Stimulated activated CD4-positive, alpha-beta T cell treated with anti-CD3 and anti-CD28 coated beads, Interleukin-2, amount 100 ng/mL, for 24 hours (primary cell): ENCODE results near the gene DKKL1.

Source experiments
- DNase-seq, 2 donors: peaks; one replicate each; pipeline ENCODE4 v3.0.0-alpha.2; 2020

DKKL1 gene

DNA sequence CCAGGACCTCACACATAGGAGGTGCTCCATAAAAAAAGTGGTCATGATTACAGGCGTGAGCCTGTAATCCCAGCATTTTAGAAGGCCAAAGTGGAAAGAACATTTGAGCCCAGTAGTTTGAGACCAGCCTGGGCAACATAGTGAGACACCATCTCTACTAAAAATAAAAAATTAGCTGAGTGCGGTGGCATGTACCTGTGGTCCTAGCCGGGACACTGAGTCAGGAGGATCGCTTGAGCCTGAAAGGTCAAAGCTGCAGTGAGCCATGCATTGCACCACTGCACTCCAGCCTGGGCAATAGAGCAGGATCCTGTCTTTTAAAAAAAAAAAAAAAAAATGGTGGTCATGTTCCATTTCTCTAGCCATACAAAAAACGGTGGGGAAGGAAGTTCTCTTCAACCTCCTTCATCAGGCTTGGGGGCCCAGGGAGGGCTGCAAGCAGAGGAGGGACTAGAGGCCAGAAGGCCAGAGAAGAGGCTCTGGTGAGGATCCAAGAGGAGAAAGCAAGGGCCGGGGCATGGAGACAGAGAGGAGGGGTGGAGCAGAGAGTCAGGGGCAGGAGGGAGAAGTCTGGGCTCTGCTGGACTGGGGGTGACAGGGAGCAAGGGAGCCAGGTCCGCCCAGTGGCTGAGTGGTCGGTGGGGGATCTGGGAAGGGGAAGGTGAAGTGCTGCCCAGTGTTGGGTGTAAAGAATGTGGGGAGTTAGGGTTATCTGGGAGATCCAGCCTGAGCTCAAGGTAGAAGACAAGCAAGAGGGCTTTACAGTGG, 33.2 kb downstream of the DKKL1 start:
- no peak for DNase-seq

DNA sequence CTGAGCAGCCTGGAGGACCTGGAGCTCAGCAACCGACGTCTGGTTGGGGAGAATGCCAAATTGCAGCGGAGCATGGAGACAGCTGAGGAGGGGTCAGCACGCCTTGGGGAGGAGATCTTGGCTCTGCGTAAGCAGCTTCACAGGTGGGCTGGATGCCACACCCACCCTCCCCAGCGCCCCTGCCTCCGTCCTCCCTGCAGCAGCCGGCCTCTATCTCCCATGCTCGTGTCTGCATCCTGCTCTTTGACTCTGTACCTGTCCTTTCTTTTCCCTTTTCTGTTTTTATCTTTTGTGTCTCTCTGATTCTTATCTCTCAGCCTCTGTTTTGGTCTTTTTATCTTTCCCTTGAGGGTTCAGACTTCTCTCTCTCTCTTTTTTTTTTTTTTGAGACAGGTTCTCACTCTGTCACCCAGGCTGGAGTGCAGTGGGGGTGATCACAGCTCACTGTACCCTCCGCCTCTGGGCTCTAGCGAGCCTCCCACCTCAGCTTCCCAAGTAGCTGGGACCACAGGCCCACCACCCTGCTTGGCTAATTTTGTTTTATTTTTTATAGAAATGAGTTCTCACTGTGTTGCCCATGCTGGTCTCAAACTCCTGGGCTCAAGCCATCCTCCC, 34.4 kb downstream of the DKKL1 start:
- DNase-seq: no peak

DNA sequence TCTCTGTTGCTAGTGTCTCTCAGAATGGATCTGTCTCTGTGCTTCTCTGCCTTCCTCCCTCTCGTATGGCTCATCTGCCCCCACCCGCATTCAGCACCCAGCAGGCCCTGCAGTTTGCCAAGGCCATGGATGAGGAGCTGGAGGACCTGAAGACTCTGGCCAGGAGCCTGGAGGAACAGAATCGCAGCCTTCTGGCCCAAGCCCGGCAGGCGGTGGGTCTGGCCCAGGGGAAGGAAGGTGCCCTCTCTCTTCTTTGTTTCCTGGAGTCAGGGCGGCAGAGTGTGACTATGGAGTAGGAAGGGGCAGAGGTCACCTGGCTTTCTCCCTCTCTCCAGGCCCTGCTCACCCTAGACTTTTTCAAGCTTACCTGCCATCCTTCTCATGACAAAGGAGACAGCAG, 35.3 kb downstream of the DKKL1 start:
- DNase-seq: no peak

DNA sequence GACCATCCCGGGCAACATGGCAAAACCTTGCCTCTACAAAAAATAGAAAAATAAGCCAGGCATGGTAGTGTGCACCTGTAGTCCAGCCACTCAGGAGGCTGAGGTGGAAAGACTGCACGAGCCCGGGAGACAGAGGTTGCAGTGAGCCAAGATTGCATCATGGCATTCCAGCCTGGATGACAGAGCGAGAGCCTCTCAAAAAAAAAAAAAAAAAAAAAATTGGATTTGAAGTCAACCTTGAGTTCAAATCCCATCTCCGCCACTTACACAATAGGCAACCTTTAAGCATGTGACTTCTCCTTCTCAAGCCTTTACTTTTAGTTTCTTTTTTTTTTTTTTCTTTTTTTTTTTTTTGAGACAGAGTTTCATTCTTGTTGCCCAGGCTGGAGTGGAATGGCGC, 36.4 kb downstream of the DKKL1 start:
- DNase-seq: no peak

DNA sequence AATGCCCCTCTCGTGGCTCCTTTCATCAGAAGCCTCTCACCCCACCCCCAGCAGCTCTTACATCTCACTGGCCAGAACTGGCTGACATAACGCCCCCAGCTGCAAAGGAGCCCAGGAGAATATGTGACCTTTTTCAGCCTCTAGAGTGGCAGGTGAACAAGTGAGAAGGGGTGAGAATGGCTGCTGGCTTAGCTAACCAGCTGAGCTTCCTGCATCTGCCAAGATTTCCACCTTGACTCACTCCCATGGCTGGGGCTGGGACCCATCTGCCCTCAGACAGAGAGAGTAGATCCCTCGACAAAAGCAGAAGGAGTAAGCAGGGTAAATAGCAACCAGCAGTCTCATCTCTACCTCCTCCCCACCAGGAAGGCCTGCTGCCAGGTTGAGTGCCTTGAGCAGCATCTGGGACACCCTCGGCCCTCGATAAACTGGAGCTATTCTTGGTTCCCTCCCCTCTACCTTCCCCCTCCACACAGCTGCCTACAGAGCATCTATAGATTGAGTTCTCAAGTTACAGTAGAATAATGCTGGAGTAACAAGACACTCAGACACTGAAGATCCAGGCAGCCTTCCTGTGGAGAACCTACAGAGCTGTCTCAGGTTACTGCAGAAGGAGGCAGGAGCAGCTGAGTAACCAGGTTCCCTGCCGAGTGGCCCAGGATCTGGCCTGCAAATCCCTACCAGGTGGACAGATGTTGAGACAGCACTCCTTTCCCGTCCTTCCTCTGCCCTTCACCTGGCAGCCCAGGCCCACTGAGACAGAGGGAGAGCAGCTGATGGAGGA, 39.9 kb downstream of the DKKL1 start:
- no peak for DNase-seq

DNA sequence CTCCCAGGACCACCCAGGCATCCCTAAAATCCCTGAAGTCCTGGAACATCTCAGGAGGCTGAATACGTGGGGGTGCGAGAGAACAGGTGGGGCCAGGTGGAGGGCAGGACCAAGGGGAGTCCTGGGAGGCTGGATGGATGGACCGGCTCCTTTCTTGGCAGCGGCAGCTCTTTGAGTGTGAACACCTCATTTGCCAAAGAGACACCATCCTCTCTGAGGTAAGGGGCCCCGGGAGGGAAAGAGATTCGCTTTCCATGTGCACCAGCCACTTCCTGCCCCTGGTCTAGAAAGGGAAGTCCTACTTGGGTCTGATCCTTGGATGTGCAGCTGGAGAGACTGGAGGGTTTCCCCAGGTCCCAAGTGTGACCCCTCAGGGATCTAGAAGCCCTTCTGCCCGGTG, 43.4 kb downstream of the DKKL1 start:
- DNase-seq: no peak

DNA sequence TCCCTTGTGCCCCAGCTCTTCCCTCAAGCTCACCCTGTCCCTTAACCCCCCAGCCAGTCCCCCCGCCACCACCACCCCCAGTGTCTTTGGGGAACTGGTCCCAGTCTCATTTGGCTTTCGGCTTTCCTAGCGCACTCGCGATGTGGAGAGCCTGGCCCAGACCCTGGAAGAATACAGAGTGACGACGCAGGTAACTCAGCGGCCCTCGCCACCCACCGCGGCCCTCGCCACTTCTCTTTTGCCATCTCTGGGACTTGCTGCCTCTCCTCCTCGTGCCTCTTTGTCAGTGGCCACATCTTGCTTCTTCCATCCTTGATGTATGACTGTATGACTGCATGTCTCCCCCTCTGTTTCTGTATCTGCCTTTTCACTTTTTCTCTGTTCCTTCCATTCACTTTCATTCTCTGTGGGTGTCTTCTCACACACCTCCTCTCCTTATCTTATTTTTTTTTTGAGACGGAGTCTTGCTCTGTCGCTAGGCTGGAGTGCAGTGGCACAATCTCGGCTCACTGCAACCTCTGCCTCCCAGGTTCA, 43.9 kb downstream of the DKKL1 start:
- DNase-seq: no peak

DNA sequence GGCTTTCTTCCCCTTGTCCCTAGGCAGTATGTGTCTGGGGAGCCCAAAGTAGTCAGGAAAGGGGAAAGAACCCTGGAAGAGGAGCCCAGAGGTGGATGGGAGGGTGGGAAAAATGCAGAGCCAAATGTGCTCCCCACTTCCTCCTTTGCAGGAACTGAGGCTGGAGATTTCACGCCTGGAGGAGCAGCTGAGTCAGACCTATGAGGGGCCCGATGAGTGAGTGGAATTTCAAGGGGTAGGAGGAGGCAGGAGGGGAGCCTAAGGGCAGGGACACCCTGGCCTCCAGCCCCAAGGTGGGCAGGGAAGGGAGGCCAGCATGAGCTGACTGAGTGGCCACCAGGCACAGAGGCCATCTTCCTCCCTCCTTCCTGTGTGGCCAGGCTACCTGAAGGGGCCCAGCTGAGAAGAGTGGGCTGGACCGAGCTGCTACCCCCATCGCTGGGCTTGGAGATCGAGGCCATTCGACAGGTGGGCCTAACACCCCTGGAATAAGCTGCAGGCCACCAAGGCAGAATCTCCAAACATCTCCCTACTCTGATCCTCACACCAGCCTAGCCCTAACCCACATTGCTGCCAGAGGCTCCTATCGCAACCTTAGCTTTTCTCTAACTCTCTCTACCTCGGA, 45.3 kb downstream of the DKKL1 start:
- DNase-seq: no peak

DNA sequence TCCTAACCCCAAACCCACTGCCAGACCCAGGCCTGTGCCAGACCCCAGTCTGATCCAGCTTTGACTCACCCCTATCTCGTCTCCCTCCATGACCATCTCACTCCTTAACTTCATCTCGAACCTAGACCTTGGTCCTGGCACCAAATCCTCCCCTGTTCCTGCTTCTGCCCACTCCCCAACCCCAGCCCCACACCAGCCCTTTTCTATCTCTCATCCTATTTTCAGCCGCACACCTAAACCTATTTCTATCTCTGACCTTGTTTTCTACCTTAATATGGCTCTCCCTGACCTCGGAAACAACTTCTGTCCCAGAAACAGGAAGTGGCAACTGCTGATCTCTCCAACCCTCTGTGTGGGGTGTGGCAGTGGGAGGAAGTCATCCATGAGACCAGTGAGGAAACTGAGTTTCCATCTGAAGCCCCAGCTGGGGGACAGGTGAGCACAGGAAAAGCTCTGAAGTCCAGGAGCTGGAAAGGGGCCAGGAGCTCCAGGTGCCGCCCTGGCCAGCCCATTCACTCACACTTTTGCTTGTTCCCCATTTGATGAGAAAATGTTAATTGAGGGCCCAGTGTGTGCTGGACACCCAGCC, 45.9 kb downstream of the DKKL1 start:
- DNase-seq: no peak

DNA sequence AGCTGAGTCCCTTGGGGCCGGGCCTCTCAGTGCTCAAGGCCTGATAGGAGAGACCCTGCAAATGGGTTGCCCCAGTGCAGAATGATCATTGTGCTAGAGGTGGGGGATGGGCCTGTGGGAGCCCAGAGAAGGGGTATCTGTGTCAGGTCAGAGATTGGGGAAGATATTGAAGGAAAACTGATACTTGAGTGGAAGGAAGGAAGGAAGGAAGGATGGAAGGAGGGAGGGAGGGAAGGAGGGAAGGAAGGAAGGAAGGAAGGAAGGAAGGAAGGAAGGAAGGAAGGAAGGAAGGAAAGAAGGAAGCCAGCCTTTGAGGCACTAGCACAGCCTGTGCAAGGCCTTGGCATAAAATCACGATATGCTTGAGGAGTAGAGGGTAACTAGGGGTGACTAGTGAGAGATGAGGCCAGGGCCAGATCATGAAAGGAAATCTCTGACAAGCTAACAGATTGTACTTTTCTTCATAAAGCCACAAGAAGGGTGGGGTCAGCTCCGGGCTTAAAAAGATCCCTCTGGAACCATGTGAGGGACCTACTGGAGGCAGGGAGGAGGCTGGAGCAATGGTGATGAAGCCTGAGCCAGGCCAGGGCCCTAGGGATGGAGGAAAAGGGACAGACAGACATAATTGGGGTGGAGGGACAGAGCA, 48.1 kb downstream of the DKKL1 start:
- DNase-seq: no peak

DNA sequence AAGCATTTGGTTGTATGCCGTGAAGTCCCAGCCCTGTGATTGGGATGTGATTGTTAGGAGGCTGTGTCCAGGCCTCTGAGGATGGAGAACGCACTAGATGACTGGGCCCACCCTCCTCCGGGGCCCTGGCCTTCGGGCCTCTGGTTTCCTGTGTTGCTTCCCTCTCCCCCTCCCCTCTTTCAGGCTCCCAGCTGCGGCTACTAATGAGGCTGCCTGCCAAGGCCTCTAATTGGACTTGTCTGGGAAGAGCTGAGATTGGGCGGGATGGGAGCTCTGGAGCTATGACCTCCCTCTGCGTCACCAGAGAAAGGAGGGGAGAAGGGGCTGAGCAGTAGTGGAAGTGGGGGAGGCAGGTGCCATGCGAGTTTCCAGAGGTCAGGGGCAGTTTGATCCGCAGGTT, 49.7 kb downstream of the DKKL1 start:
- DNase-seq: no peak

DNA sequence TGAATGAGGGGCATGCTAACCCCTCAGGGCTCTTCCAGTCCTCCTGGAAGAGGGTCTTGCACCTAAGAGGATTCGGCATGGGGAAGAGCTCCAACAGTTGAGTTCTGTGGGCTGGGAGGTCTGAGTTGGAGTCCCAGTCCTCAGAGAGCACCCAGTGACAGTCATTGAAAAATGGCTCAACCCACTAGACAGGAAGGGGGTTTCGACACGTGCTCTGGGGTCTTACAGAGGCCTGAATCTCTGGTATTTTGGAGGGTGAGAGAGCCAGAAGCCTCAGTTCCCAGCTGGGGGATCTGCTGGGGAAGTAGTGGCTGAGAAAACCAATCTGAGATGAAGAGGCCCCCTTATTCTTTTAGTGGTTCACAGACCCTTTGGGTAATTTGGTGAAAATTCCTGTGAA, 50.6 kb downstream of the DKKL1 start:
- DNase-seq: no peak

DNA sequence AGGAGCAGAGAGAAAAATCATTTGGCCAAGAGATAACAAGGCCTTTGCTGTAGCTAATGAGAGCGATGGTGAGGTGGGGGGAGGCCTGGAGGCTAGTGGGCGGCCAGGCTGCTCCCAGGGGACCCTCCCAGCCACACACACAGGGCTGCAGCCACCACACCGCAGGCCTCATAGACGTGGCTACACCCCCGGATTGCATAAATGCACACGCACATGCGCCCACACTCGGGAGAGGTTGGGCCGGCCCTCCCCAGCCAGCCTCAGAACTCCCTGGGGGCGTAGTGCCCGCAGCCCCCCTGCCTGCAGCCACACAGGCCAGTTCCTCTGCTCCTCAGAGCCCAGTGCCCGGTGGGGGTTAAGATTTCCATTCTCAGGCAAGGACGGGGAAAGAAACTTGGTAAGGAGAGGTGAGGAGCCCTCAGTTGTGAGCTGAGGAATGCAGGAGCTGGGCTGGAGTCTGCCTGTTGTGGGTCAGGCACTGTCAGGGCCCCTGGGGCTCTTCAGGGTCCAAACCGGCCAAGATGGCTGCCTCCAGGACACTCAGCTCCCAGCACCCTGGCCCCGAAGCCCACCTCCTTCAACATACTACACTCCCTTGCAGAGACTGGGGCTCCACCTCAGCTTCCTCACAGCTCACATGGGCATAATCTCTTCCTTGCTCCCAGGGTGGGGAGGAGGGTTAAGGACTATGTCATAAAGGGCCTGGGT, 51.6 kb downstream of the DKKL1 start:
- no peak for DNase-seq

DNA sequence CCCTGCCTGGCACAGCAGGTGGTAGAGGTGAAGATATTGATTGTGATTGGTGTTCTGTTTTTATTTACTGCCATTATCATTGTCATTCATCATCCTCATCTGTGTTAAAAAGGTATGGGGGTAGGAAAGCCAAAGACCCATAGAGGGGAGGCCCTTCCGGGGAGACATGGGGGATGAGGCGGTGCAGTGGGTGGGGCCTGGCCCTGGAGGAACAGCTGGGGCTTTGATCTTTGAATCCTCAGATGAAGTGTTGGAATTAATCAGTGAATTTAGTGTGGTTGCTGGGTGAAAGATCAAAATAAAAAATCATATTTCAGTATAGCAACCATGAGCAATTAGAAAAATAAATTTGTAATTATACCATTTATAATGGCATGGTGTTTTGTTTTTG, 52.1 kb downstream of the DKKL1 start:
- DNase-seq: no peak

DNA sequence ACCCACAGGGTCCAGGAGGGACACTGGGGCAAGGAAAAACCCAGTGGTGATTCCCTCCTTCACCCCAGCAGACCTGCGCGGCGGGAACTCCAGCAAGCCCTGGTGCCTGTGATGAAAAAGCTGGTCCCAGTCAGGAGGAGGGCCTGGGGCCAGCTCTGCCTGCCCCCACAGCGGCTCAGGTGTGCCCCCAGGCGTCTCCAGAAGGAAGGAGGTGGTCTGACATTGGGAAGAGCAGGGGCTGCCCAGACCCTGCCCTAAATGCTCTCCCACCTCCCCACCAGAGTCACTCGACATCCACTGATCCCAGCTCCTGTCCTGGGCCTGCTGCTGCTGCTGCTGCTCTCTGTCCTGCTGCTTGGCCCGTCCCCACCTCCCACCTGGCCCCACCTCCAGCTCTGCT, 53.4 kb downstream of the DKKL1 start:
- DNase-seq: no peak

DNA sequence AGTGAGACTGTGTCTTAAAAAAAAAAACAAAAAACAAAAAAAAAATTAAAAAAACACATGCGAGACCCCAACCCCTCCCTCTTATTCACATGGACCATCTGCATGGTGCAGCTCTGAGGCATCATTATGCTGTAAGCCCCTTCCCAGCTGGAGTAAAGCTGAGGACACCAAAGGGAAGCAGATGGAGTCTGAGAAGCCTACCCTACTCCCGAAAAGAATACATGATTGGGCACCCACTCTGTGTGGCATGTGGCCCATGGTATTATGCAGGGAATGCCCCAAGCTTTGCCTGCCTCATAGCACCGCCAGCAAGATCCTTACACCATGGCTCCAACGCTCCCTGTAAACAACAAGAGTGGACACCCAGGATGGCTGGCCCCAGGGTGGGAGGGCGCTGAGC, 54.8 kb downstream of the DKKL1 start:
- no peak for DNase-seq

DNA sequence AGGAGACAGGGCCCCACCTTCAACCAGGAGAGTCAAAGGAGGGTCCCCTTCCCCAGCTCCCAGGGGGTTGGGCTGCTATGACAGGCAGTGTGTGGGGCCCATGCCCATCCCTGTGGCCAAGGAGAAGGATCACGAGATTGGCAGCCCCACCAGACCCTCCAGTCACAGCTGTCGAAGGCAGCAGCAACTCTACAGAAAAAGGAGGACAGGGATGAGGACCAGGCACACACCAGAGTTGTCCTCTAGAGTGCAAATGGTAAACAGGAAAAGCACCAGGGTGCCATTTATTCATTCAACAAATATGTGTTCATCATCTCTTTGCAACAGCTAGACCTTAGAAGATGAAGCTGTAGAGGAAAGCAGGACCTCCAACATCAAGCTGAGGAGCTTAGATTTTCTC, 55.5 kb downstream of the DKKL1 start:
- no peak for DNase-seq

DNA sequence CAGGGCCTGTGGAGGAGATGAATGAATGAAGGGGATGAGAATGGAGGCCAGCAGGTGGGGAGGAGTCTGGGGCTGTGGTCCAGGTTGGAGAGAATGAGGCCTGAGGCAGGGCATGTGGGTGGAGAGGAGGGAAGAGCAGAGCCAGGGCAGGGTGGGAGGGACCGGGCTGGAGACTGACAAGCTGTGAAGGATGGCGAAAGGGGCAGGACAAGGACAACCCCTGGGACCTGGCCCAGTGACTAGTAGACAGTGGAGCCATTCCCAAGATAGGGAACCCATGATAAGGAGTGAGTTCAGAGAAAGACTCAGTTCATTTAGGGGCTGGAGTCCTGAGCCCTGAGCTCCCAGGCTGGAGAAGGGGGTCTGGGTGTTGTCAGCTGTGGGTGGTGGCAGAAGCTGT, 56.5 kb downstream of the DKKL1 start:
- no peak for DNase-seq

DNA sequence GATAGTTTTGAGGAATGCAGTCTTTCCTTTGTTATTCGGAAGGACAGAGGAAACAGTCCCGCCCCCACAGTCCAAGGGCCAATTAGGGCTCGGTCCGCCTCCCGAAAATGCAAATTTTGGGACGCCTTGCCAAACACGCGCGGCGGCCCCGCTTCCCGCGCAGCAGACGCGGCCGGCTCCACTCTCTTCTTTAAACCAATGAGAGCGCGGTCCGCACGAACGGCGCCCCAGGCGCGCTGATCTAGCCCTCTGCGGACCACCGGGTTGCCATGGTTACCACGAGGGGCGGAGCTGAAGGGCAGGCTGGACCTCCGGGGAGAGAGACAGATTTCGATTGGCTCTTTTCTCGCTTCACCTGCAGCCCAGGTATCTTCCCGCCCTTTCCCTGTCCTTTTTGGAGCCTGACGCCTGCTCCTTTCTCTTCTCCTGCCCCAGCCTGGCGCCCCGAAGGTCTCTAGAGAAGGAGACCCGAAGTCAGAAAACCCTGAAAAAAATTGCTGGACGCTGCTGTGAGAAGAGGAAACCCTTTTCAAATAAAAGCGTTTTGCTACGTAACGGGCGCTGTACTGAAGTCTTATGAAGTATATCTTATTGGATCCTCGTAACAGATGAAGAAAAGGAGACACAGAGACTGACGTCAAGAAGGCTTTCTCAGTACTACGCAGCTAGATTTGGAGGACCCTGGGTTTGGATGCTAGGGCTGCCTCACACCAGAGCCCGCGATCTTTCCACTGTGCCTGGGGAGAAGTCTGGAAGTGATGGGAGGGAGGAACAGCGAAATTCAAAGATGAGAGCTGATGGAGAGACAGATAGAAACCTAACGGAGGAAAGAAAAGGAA, 57.6 kb downstream of the DKKL1 start:
- peak; percentile 45 to 67 for DNase-seq

DNA sequence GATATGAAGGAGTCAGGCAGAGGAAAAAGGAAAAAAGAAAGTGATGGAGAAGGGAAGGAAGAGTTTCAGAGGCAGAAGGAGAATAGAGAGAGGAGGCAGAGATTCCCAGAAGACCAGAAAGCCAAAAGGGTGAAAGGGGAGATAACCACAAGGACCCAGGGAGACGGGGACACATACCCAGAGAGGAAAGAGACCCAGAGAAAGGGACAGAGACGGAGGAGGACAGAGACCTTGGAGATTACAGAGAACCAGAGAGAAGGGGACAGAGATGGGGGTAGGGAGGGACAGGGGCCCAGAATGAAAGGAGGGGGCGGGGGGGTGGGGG, 58.2 kb downstream of the DKKL1 start:
- no peak for DNase-seq
